HepG2 (cell line): Measurements from ENCODE around the gene TNP2. TPM values are rescaled to one million over a fixed set of nuclear protein-coding genes. Genes with fewer than 3 reads are reported as not detected.

Experiments used
- AHR ChIP-seq: IDR thresholded peaks from 2 replicates; pipeline ENCODE4 v1.6.1; 2018; ENCODE audit warnings: missing genetic modification reagents, missing compliant biosample characterization
- MLLT10 ChIP-seq: sonication (generic); formaldehyde crosslinking; IDR thresholded peaks from 2 replicates; pipeline ENCODE4 v1.4.0; 2020; ENCODE audit warnings: missing genetic modification reagents
- RERE ChIP-seq: IDR thresholded peaks from 2 replicates; pipeline ENCODE4 v1.6.1; 2016; ENCODE audit warnings: low read depth, missing genetic modification reagents, missing compliant biosample characterization
- SATB2 ChIP-seq: sonication (generic); formaldehyde crosslinking; IDR thresholded peaks from 2 replicates; pipeline ENCODE4 v1.5.0; 2020; ENCODE audit warnings: missing genetic modification reagents
- SRY ChIP-seq: sonication (generic); formaldehyde crosslinking; IDR thresholded peaks from 2 replicates; pipeline ENCODE4 v1.8.0; 2022; ENCODE audit warnings: mild to moderate bottlenecking, missing genetic modification reagents
- ZKSCAN8 ChIP-seq: IDR thresholded peaks from 2 replicates; pipeline ENCODE4 v1.6.1; 2016; ENCODE audit warnings: borderline replicate concordance, missing genetic modification reagents, missing compliant biosample characterization
- ZNF326 ChIP-seq: sonication (generic); formaldehyde crosslinking; IDR thresholded peaks from 2 replicates; pipeline ENCODE4 v1.4.0; 2020; ENCODE audit warnings: missing genetic modification reagents, borderline replicate concordance
- ZNF513 ChIP-seq: sonication (generic); formaldehyde crosslinking; conservative IDR thresholded peaks from 2 replicates; pipeline ENCODE4 v1.5.0; 2020; ENCODE audit warnings: missing genetic modification reagents
- ZNF614 ChIP-seq: IDR thresholded peaks from 2 replicates; pipeline ENCODE4 v1.6.1; 2018; ENCODE audit warnings: missing biosample characterization, missing genetic modification reagents, inconsistent platforms, borderline replicate concordance
- ZNF674 ChIP-seq: sonication (generic); formaldehyde crosslinking; IDR thresholded peaks from 2 replicates; pipeline ENCODE4 v1.5.0; 2020; ENCODE audit warnings: low read depth, mild to moderate bottlenecking, missing genetic modification reagents
- ZNF687 ChIP-seq: sonication (generic); formaldehyde crosslinking; IDR thresholded peaks from 2 replicates; pipeline ENCODE4 v1.5.1; 2020; ENCODE audit warnings: mild to moderate bottlenecking, missing genetic modification reagents, moderate library complexity
- ZNF788 ChIP-seq: sonication (generic); formaldehyde crosslinking; IDR thresholded peaks from 2 replicates; pipeline ENCODE4 v1.5.0; 2020; ENCODE audit warnings: mild to moderate bottlenecking, missing genetic modification reagents, borderline replicate concordance
- polyA plus RNA-seq, 8 experiments: library from polyadenylated mRNA; depleted of rRNA in 3 of 8; stranded (reverse) in 7 of 8; unstranded in 1 of 8; fragments of >200 nt; fragmentation: Illumina TruSeq in 4 of 8; extraction: Trizol in 4 of 8; gene quantifications; 2 replicates each; pipeline versions ENCODE4 v1.2.1 to v1.2.3, GENCODE V29; 2011 to 2016; ENCODE audit warnings: low read depth in 4 of 8, missing spikeins in 1 of 8, mixed read lengths in 1 of 8; ENCODE audit not compliant: insufficient read depth in 1 of 8
- total RNA-seq, 5 experiments: library from RNA; depleted of rRNA; stranded (reverse); fragments of >200 nt; fragmentation: Illumina TruSeq; extraction: Trizol; gene quantifications; 2 replicates each; pipeline ENCODE4 v1.2.3, GENCODE V29; 2016; ENCODE audit warnings: low read depth in 1 of 5

TNP2 gene
- total and polyA plus RNA-seq, 2 of the 13 experiments (the other 11 are each of a cell fraction or from before 2014, with no cell fraction given), result not detected

GRCh38 chr16:11257131-11257938 is 11.8 kb downstream of the TNP2 start (continued):
- TF ChIP-seq ZNF687 (CRISPR knock-in tag), result peak; percentile 95
- no peak for TF ChIP-seq RERE
- TF ChIP-seq ZNF614 (CRISPR knock-in tag), result peak; percentile 13; the same call in 1 of the 2 replicates
- 0 out of 2 replicates have a peak, but pooled peaks have one; percentile 58 for TF ChIP-seq ZKSCAN8 (CRISPR knock-in tag)
- no peak for TF ChIP-seq ZNF326 (CRISPR knock-in tag)
- 0 out of 2 replicates have a peak, but pooled peaks have one; percentile 20 for TF ChIP-seq ZNF513 (CRISPR knock-in tag)
- TF ChIP-seq ZNF674 (CRISPR knock-in tag), result no peak
- TF ChIP-seq SRY (CRISPR knock-in tag), result peak; percentile 71
- no peak; the same call in 1 of the 2 replicates for TF ChIP-seq AHR (CRISPR knock-in tag)
- no peak for TF ChIP-seq MLLT10
- peak; percentile 82; the same call in 1 of the 2 replicates for TF ChIP-seq ZNF788
- peak; percentile 91; the same call in 1 of the 2 replicates for TF ChIP-seq SATB2 (CRISPR knock-in tag)
